ENCODE measurements around the gene EEF1AKMT2. TPM values are rescaled to one million over a fixed set of nuclear protein-coding genes. Genes with fewer than 3 reads are reported as not detected.

The EEF1AKMT2 gene
- total RNA-seq, 1 donor from 2014 or later: 12.5 TPM

GRCh38 chr10:124709861-124710260, 81.8 kb downstream of the EEF1AKMT2 start:
- Mint-ChIP-seq H3K27me3 (ENCODE audit: unreplicated experiment) (peaks cover 3% of the 10 kb centered on the region), H3K4me3 (ENCODE audit: unreplicated experiment) (no peak overlapping the region), H3K4me1 (ENCODE audit: unreplicated experiment) (peaks cover 49% of the 10 kb centered on the region), H3K36me3 (ENCODE audit: low read depth, unreplicated experiment) (no peaks in the 10 kb centered on the region), H3K27ac (ENCODE audit: unreplicated experiment) (no peak overlapping the region), H3K9me3 (ENCODE audit: unreplicated experiment) (no peaks in the 10 kb centered on the region)
- DNase-seq (ENCODE audit: low spot score): no peak
- TF ChIP-seq, protein P1, sequence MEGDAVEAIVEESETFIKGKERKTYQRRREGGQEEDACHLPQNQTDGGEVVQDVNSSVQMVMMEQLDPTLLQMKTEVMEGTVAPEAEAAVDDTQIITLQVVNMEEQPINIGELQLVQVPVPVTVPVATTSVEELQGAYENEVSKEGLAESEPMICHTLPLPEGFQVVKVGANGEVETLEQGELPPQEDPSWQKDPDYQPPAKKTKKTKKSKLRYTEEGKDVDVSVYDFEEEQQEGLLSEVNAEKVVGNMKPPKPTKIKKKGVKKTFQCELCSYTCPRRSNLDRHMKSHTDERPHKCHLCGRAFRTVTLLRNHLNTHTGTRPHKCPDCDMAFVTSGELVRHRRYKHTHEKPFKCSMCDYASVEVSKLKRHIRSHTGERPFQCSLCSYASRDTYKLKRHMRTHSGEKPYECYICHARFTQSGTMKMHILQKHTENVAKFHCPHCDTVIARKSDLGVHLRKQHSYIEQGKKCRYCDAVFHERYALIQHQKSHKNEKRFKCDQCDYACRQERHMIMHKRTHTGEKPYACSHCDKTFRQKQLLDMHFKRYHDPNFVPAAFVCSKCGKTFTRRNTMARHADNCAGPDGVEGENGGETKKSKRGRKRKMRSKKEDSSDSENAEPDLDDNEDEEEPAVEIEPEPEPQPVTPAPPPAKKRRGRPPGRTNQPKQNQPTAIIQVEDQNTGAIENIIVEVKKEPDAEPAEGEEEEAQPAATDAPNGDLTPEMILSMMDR (IDR thresholded peaks at IDR 0.05; ENCODE audit: unreplicated experiment): no peak

GRCh38 chr10:124708922-124709520, 82.7 kb downstream of the EEF1AKMT2 start:
- no peak for DNase-seq (ENCODE audit: low spot score)
- H3K27ac Mint-ChIP-seq (ENCODE audit: unreplicated experiment): peak overlapping the region; percentile 71
- H3K4me1 Mint-ChIP-seq (ENCODE audit: unreplicated experiment): peaks cover 50% of the 10 kb centered on the region
- H3K4me3 Mint-ChIP-seq (ENCODE audit: unreplicated experiment): no peak overlapping the region
- no peaks in the 10 kb centered on the region for H3K9me3 Mint-ChIP-seq (ENCODE audit: unreplicated experiment)
- TF ChIP-seq, protein P1 (IDR thresholded peaks at IDR 0.05; ENCODE audit: unreplicated experiment): no peak
- H3K27me3 Mint-ChIP-seq (ENCODE audit: unreplicated experiment): peaks cover 4% of the 10 kb centered on the region
- H3K36me3 Mint-ChIP-seq (ENCODE audit: low read depth, unreplicated experiment): peaks cover 6% of the 10 kb centered on the region

GRCh38 chr10:124708246-124708779, 83.4 kb downstream of the EEF1AKMT2 start:
- H3K4me3 Mint-ChIP-seq (ENCODE audit: unreplicated experiment): peak overlapping the region; percentile 70
- H3K27ac Mint-ChIP-seq (ENCODE audit: unreplicated experiment): peak overlapping the region; percentile 26
- TF ChIP-seq, protein P1 (IDR thresholded peaks at IDR 0.05; ENCODE audit: unreplicated experiment): no peak

More at GRCh38 chr10:124708246-124708779, 83.4 kb downstream of the EEF1AKMT2 start:
- Mint-ChIP-seq H3K4me1 (ENCODE audit: unreplicated experiment) (peaks cover 44% of the 10 kb centered on the region), H3K9me3 (ENCODE audit: unreplicated experiment) (no peaks in the 10 kb centered on the region), H3K36me3 (ENCODE audit: low read depth, unreplicated experiment) (peaks cover 9% of the 10 kb centered on the region), H3K27me3 (ENCODE audit: unreplicated experiment) (peaks cover 4% of the 10 kb centered on the region)
- no peak for DNase-seq (ENCODE audit: low spot score)

Other genes starting within 250 kb of the EEF1AKMT2 start
- gene FAM53B, start 47.5 kb downstream of the EEF1AKMT2 start, total RNA-seq (ENCODE audit: unreplicated experiment): 21.0 TPM
- 13.0 TPM for gene ABRAXAS2, start 9.9 kb upstream of the EEF1AKMT2 start, total RNA-seq (ENCODE audit: unreplicated experiment)
- 22.4 TPM for gene ZRANB1, start 150.2 kb upstream of the EEF1AKMT2 start, total RNA-seq (ENCODE audit: unreplicated experiment)